ENCODE data around the gene RPL36. TPM values are rescaled to one million over a fixed set of nuclear protein-coding genes. Genes with fewer than 3 reads are reported as not detected.

The RPL36 gene
- total and polyA plus RNA-seq, 2 of the 8 experiments (the other 6 are each of a cell fraction or from before 2014, with no cell fraction given), result 951 to 1,075 TPM

- TF ChIP-seq ATF3 (IDR thresholded peaks at IDR 0.05; ENCODE audit: insufficient read depth, low read depth, low read length) (no peak), KDM4A (IDR thresholded peaks at IDR 0.05; ENCODE audit: low read depth, low read length, severe bottlenecking) (no peak), GTF2F1 (IDR thresholded peaks at IDR 0.05; ENCODE audit: borderline replicate concordance, low read depth, low read length) (no peak), POLR2A (IDR thresholded peaks at IDR 0.05; ENCODE audit: control extremely low read depth in 1 of 2, low read depth in 2 of 2, low read length in 2 of 2) (no peak), KDM1A (IDR thresholded peaks at IDR 0.05; ENCODE audit: borderline replicate concordance, low read length) (no peak), CBX5 (IDR thresholded peaks at IDR 0.05; ENCODE audit: low read depth, low read length) (no peak), JUN (IDR thresholded peaks at IDR 0.05; ENCODE audit: low read depth, low read length) (no peak), SIX5 (IDR thresholded peaks at IDR 0.05; ENCODE audit: low read depth, low read length) (no peak), MAX (IDR thresholded peaks at IDR 0.05) (no peak), TBP (IDR thresholded peaks at IDR 0.05; ENCODE audit: low read depth, low read length) (no peak), POU5F1 (IDR thresholded peaks at IDR 0.05; ENCODE audit: low read depth, low read length) (no peak), SUZ12 (IDR thresholded peaks at IDR 0.05; ENCODE audit: low read length) (no peak), SIRT6 (IDR thresholded peaks at IDR 0.05; ENCODE audit: low read length) (no peak)
These were observed 23.1 kb downstream of the RPL36 start for GRCh38 chr19:5713228-5713627.

More at GRCh38 chr19:5713228-5713627, 23.1 kb downstream of the RPL36 start:
- Histone ChIP-seq H3K9me3 (ENCODE audit: insufficient read depth in 2 of 2, low read depth in 1 of 2, low read length in 1 of 2) (no peaks in the 10 kb centered on the region), H2BK5ac (ENCODE audit: low read depth, low read length) (no peak overlapping the region), H3K23ac (ENCODE audit: insufficient read length) (no peak overlapping the region), H3K14ac (ENCODE audit: insufficient read length) (no peak overlapping the region), H3K9ac (replicated peaks in 1 of 4; ENCODE audit: extremely low read depth in 1 of 4, low read depth in 3 of 4, low read length in 3 of 4) (no peak overlapping the region), H4K8ac (ENCODE audit: extremely low read depth, insufficient read depth, low read length) (no peak overlapping the region), H2AK5ac (ENCODE audit: low read depth, low read length) (no peak overlapping the region), H3K27me3 (replicated peaks in 1 of 4; ENCODE audit: control insufficient read depth in 3 of 4, extremely low read depth in 1 of 4, insufficient read depth in 3 of 4, low read length in 3 of 4) (no peaks in the 10 kb centered on the region), H3K36me3 (ENCODE audit: control insufficient read depth in 2 of 4, insufficient read depth in 4 of 4, low read length in 3 of 4) (peaks cover 30 to 55% (median 45%) of the 10 kb centered on the region in 4 experiments), H3K56ac (replicated peaks; ENCODE audit: insufficient read length, low read depth, low read length) (no peak overlapping the region), H2BK15ac (ENCODE audit: low read length) (no peak overlapping the region), H3K4me1 (replicated peaks in 1 of 4; ENCODE audit: control insufficient read depth in 3 of 4, insufficient read depth in 4 of 4, low read length in 3 of 4) (no peaks in the 10 kb centered on the region), H2BK12ac (ENCODE audit: low read depth, low read length) (no peak overlapping the region), H3K23me2 (ENCODE audit: low read depth, low read length) (no peaks in the 10 kb centered on the region), H2BK120ac (replicated peaks; ENCODE audit: low read depth, low read length) (no peak overlapping the region), H3K4ac (replicated peaks; ENCODE audit: insufficient read length, low read depth, low read length) (no peak overlapping the region), H3K79me1 (ENCODE audit: low read depth, low read length) (peaks cover 10% of the 10 kb centered on the region), H4K5ac (ENCODE audit: insufficient read length, low read depth, low read length) (no peak overlapping the region), H2BK20ac (ENCODE audit: low read length) (no peak overlapping the region), H3K4me2 (ENCODE audit: insufficient read depth in 1 of 2, low read depth in 2 of 2, low read length in 2 of 2) (no peak overlapping the region), H3K27ac (ENCODE audit: low read depth, low read length) (no peak overlapping the region), H4K91ac (replicated peaks; ENCODE audit: insufficient read length, low read length) (no peak overlapping the region), H3K4me3 (ENCODE audit: extremely low read depth in 1 of 4, insufficient read depth in 2 of 4, low read depth in 3 of 4, low read length in 4 of 4) (no peak overlapping the region), H2AFZ (ENCODE audit: low read length) (no peak overlapping the region), H4K20me1 (replicated peaks in 1 of 2; ENCODE audit: control insufficient read depth in 1 of 2, insufficient read depth in 2 of 2, low read length in 2 of 2) (peaks cover 13 to 18% of the 10 kb centered on the region in 2 experiments), H3K18ac (ENCODE audit: extremely low read depth, low read length) (no peak overlapping the region), H3K79me2 (ENCODE audit: control insufficient read depth in 1 of 2, insufficient read depth in 2 of 2, low read length in 2 of 2) (peaks cover 20 to 35% of the 10 kb centered on the region in 2 experiments)
- POLR2A ChIA-PET (ENCODE audit: partially characterized antibody), result interaction anchor here (0.6 to 22.4 kb wide), 8 partner anchors 9 to 373 kb away, joined by 3 to 620 read pairs (median 4); partner anchors contain the start of genes DUS3L, HSD11B1L, PRR22 and RPL36
- CTCF ChIA-PET (ENCODE audit: partially characterized antibody), result interaction anchor here (0.9 to 2.4 kb wide), 5 partner anchors 8 to 81 kb away, joined by 3 to 9 read pairs (median 6); partner anchors contain the start of genes CATSPERD and RPL36
- no peak for FAIRE-seq
- WGBS, 2 experiments (ENCODE audit: extremely low coverage in 1 of 2, insufficient coverage in 1 of 2, insufficient read length in 1 of 2, insufficient replicate concordance in 2 of 2, low coverage in 1 of 2, low lambda C conversion rate in 2 of 2, missing lambda C conversion rate in 1 of 2), result 89% methylated on average over 8 of the region's 9 CpGs; no CpG with 5 or more reads in 1 of the 2 experiments
- no peak for DNase-seq (ENCODE audit: low read depth in 1 of 2, low spot score in 2 of 2)
